Skin epidermis (tissue), 12 donors: Measurements from ENCODE around the gene OR2T2.
"Not testable (repeated sequence)": the region's sequence is repeated elsewhere in the genome, so short reads cannot be mapped to it uniquely, and the experiment has no call there.

Source experiments
- H3K27ac ChIP-seq, 21 experiments: fragments of 200-600 bp; sonication (generic) in 11 of 21; one replicate each; pipeline ENCODE4 v1.5.0; 2020; ENCODE audit warnings: mild to moderate bottlenecking in 3 of 21, inconsistent platforms in 2 of 21, moderate library complexity in 2 of 21
- H3K4me3 ChIP-seq, 7 experiments: fragments of 200-600 bp; sonication (generic) in 2 of 7; one replicate each; pipeline ENCODE4 v1.5.0; 2020; ENCODE audit warnings: inconsistent platforms in 2 of 7, mild to moderate bottlenecking in 2 of 7, moderate library complexity in 1 of 7

OR2T2 gene

DNA sequence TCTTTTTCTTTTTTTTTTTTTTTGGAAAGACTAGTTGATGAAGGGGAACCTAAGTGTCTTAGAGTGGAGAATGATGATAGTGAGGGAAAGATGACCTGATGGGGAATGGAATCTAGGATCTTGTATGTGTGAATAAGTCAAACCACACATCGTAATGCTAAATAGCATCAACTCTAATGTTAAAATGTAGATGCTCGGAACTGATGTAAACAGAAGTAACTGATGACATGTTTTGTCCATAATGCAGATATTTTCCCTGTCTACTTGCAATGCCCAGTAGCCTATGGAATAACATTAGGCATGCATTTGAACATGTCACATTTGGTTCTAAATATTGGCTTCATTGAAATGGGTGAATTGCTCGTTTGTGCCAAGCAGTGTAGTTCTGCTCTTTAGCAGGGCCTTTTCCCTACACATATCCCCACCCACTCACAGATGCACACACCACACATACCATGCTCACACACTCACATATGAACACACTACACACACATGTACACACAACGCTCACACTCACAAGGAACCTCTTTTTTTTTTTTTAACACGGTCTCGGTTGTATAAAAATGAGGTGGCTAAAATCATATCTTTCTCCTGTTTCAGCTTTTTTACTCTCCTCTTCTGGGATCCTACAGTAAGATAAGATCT, 4.5 kb downstream of the OR2T2 start:
- not testable (repeated sequence) for H3K4me3 ChIP-seq, H3K27ac ChIP-seq

DNA sequence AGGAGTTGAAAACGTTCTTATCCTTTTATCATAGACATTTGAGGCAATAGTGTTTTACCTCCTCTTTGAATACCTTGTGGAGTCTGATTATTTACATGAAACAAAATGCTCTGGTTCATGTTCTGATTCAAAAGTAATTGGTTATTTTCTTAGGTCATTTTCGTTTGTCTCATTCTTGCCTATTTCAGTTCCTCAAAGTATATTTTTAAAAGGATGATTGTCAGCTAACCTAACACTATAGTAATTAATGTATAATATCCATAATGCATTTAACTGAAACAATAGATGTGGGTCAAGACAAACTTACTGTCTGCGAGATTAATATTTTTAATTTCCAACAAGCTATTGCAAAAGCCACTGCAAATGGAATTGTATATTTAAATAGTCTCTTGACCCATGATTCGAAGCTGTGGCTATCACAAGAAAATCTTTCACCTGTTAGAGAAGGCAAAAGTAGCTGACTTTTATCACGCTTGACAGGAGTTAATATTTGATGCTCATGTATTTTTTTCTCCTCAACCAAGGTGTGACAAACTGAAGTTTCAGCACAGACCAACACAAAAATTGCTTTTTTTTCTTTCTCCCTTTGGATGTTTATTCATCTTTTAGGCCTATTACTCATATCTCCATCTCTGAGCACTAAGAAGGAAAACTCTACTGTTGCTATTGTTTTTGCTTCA, 5.2 kb downstream of the OR2T2 start:
- H3K27ac ChIP-seq, H3K4me3 ChIP-seq: not testable (repeated sequence)

DNA sequence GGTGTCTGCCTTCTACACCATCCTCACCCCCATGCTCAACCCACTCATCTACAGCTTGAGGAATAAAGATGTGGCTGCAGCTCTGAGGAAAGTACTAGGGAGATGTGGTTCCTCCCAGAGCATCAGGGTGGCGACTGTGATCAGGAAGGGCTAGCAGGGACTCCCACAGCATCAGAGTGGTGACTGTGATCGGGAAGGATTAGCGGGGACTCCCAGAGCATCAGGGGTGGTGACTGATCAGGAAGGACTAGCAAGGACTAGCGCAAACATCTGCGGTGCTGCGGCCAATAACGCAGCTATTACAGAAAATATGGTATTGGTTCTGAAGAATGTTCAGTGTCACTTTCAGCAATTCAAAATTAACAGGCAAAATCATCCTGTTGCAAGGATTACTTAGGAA, 8.2 kb downstream of the OR2T2 start:
- H3K4me3 ChIP-seq, H3K27ac ChIP-seq: not testable (repeated sequence)

DNA sequence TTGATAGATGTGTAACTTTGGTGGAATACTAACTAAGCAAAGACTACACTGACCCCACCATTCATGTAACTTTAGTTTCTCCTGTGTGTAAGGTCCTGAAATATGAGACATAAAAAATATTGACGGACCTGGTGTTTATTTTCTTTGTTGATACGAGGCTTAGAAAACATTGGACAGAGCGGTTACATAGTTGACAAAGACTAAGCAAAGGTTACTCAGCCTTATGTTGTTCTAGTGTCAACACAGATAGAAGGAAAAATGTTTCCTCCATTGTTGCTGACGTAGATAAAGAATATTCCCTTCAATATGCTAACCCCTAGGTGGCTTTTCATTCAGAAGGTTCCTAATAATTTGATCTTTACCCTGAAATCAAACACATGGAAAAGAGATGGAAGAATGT, 9.6 kb downstream of the OR2T2 start:
- not testable (repeated sequence) for H3K4me3 ChIP-seq, H3K27ac ChIP-seq

DNA sequence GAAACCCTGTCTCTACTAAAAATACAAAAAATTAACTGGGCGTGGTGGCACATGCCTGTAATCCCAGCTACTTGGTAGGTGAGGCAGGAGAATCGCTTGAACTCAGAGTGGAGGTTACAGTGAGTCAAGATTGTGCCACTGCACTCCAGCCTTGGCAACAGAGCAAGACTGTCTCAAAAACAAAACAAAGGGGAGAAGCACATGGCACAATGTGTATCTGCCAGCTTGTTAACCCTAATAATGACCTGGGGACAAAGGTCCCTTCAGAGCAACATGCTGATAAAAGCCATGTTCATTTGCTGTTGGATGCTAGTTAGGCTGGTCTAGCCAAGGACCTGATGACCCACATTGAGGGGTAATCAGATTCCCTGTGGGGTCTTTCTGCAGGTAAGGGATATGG, 11.2 kb downstream of the OR2T2 start:
- not testable (repeated sequence) for H3K27ac ChIP-seq, H3K4me3 ChIP-seq

DNA sequence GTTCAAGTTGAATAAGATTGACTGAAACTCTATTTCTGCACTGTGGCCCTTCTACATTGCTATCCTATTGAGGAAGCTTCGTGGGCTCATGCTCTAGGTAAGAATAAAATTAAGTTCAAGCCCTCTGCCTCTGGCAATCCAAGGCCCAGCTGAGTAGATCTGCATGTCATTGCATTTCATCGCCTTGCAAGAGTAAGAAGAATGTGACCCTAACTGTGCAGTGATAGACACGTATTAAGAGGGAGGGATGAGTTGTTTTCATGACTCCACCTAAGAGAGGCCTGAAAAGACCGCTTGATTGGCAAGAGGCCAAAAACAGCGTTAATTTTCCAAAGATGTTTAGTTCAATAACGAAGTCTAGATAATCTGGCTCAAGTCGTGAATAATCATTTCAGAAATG, 13.7 kb downstream of the OR2T2 start:
- H3K27ac ChIP-seq, H3K4me3 ChIP-seq: not testable (repeated sequence)

DNA sequence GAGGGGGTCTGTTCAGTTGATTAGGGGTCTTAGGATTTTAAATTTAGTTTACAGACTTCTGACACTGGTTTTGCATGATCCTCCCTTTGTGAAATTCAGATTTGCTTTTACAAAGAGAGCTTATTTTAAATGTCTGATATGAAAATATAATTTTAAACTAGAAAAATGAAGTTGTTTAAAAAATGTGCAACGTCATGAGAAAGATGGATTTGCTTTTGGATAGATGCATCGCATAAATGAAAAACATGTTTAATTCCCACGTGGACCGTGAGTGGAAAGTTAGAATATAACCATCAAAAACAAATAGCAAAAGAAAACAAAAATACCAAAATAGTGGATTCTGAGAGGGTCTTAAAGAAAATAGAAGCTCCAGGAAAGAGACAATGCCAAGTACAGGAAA, 25.7 kb downstream of the OR2T2 start:
- Histone ChIP-seq H3K4me3 (no peak overlapping the region), H3K27ac (no peak overlapping the region)

DNA sequence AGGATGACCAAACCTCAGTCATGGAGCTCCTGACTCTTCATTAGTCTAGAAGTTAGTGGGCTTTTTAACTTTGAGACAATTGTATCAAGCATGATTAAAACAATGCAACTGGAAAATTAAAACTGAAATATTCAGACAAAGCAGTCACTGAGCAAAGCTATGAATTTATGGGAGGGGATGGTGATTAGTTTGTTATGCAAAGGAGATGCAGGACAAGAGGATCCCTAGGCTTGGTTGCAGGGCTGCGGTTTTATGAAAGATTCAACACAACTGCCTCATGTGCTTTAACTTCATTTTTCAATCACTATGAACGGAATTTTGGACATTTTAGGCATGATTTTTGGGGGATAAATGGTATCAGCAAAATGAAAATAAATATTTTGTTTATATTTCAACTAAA, 26.7 kb downstream of the OR2T2 start:
- not testable (repeated sequence) for H3K4me3 ChIP-seq, H3K27ac ChIP-seq

DNA sequence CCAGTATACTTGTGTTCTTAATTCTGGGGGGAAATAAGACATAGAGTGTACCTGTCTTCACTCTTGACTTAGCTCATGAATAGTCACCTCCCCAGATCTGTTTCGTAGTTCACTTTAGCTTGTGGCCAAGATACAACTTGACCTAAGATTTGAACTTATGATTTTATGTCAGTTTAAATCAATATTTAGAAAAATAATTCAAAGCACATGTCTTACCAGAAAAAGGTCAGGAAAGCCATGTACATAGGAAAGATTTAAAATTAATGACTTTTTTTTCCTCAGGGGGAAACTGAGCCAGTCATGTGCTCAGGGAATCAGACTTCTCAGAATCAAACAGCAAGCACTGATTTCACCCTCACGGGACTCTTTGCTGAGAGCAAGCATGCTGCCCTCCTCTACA, 27.6 kb downstream of the OR2T2 start, which contains the start of gene OR2T3:
Gene OR2T3, plus strand, starts transcription at position 301 of the 400 bp plus-strand sequence. Its CDS starts 0 bp downstream, at position 301.
- H3K4me3 ChIP-seq, H3K27ac ChIP-seq: not testable (repeated sequence)

DNA sequence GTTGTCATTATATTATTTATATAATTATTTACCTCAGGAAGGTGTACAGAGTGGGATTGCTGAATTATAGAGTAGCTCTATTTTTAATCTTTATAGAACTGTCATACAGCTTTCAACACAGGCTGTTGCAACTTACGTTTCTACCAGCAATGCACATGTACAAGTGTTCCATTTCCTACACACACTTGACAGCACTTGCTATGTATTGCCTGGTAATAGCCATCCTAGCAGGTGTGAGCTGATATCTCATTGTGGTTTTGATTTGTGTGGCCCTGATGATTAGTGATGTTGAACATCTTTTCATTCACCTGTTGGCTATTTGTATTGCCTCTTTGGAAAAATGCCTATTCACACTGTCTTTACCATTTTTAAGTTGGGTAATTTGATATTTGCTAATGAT, 30.2 kb downstream of the OR2T2 start:
- not testable (repeated sequence) for H3K4me3 ChIP-seq, H3K27ac ChIP-seq

DNA sequence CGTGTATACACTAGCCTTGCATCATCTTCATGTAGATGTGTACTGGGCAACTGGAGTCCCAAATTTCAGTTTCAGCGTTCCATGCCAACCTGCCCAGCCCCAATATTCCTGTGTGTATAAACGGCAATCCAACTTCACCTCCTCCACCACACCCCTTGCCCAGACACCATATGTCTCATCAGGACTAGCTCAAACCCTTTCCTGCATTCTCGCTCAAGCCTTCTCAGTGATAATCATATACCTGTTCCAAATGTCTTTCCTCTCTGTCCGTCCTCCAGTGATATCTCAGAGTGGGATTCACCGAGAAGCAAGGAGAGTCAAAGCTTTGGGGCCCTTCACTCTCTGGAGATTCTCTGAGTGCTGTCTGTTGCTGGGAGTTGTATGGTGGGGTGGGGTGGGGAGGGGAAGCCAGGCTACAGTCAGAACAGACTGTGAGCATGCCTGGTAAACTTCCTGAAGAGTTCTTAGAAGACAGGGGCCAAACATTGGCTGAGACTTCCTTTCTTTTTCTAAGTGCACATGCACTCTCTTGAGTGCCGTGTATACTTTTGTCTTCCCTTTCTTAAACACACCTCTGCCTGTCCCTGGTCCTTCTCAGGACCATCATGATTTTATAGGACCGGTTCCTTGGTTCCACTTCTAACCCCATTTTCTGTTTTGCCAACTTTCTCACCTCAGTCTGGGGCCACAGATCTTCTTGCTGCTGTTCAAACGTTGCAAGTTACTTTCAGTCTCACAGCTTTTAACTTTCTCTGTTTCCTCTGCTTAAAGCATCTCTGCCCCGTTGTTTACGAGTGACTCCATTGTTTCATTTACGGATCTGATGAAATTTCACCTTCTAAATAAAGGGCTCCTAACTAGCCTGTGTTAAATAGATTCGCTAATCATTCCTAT, 36.5 kb downstream of the OR2T2 start:
- H3K4me3 ChIP-seq, H3K27ac ChIP-seq: not testable (repeated sequence)

DNA sequence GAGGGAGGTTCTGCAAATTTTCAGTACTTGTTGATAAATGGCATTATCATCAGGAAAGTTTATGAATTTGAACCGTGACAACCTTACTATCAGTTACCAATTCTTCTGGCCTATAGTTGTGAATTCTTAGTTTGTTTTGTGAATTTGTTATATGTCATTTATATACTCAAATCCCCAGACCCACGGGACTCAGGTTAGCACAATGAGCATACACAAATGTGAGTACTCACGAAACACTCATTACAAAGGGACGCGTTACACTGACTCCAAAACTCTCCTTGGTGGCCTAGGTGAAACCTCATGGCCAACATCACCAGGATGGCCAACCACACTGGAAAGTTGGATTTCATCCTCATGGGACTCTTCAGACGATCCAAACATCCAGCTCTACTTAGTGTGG, 42.9 kb downstream of the OR2T2 start, which contains the start of gene OR2T5:
Gene OR2T5, plus strand, starts transcription at position 301 of the 400 bp plus-strand sequence. Its CDS starts 0 bp downstream, at position 301.
- H3K27ac ChIP-seq, H3K4me3 ChIP-seq: not testable (repeated sequence)

DNA sequence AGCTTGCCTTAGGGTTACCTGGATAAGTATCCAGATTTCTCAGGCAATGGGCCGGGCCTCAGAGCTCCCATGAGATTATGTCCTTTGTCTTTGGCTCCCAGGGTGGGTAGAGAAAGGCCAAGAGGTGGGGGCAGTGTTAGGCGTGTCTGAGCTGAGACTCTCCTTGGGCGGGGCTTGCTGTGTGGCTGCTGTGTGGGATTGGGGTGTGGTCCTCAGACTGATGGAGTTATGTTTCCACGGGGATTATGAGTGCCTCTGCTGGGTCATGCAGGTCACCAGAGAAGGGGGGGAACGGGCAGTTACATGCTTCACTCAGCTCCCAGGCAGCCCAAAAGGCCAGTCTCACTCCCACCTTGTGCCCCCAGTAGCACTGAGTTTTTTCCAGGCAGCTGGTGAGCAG, 51.2 kb downstream of the OR2T2 start:
- not testable (repeated sequence) for H3K4me3 ChIP-seq, H3K27ac ChIP-seq

DNA sequence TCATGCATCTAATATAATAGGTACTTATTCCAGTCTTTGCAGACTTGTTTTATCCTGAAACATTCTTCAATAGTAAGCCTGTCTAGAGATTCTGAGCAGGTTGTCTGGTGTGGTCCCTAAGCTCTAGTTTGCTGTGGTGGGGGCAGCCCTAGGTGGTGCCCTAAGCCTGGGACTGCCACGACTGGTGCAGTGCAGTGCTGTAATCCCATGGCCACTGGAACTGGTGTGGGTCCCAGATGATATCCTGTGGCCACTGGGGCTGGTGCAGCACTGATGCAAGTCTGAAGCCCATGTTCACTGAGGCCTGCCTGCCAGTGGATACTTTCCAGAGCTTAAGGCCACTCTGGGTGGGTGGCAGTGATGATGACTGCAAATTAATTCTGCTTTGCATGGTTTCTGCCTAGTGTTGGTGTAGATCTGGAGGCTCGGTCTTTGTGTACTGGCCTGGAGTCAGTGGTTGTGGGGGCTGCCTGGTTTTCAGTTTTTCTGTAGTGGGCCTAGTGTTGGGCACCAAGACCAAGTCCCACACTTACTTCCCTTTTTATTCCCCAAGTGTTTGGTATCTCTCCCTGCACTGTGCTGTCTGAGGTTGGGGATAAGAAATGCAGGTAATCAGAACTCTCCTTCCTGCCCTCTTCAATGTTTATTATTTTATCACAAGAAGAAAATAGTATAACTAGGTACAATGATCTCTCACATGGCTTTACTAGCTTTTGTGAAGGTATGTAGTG, 55.0 kb downstream of the OR2T2 start:
- H3K27ac ChIP-seq, H3K4me3 ChIP-seq: not testable (repeated sequence)
